K562 (cell line): ENCODE data around the gene ZNF354B. TPM values are rescaled to one million over a fixed set of nuclear protein-coding genes. Genes with fewer than 3 reads are reported as not detected.
A peak's percentile ranks its signal among the peaks of the same experiment; 100 is the strongest.
"Not testable (repeated sequence)": the region's sequence is repeated elsewhere in the genome, so short reads cannot be mapped to it uniquely, and the experiment has no call there.

Experiments used
- ATAC-seq: fragments of 200-7000 bp; cut with Tn5 transposase; 3 replicates; pipeline ENCODE4 v1.9.1; 2020; ENCODE audit warnings: moderate library complexity
- BruUV-seq: library from RNA; stranded (reverse); fragments of 400-500 nt; replicated peaks from 2 replicates; lab custom pipeline; 2021; lab: Mats Ljungman, UMichigan
- CTCF ChIA-PET: fragments of 300-600 bp; formaldehyde crosslinking; extraction: SDS; loops from one replicate; lab custom pipeline; 2021; ENCODE audit warnings: low intra/inter-chr PET ratio; lab: Yijun Ruan, JAX
- POLR2A ChIA-PET: fragments of 300-600, 350-650 bp; sonication (Branson Sonifier 250); formaldehyde crosslinking; extraction: SDS; loops from one replicate; lab custom pipeline; 2021; ENCODE audit warnings: antibody characterized with exemption, inconsistent platforms; lab: Yijun Ruan, JAX
- DNase-seq, 4 experiments: peaks; one replicate each; pipeline versions ENCODE4 v3.0.0 to v3.0.0-alpha.2; 2011 to 2018; ENCODE audit warnings: low spot score in 3 of 4, mixed read lengths in 3 of 4; ENCODE audit errors: extremely low read depth in 1 of 4
- FAIRE-seq: peaks from 2 replicates; lab custom pipeline; 2011; peaks lifted over from hg19 to GRCh38; lab: Jason Lieb, UNC
- H2AFZ ChIP-seq: 2 replicates; pipeline ENCODE4 v1.6.0; 2011; ENCODE audit warnings: low read depth, low read length, control low read depth, inconsistent platforms
- H3K27ac ChIP-seq: fragments of 200-600 bp; 3 replicates; pipeline ENCODE4 v1.8.0; 2011; ENCODE audit warnings: low read depth, mild to moderate bottlenecking, control low read depth, inconsistent platforms, low read length, moderate library complexity, mixed read lengths; ENCODE audit errors: extremely low read depth
- H3K27me3 ChIP-seq, 2 experiments: fragments of 300-600 bp in 1 of 2; 2 replicates in 1 of 2; 3 replicates in 1 of 2; pipeline versions ENCODE4 v1.6.0 to v1.8.0; 2011; ENCODE audit warnings: inconsistent platforms in 2 of 2, low read length in 2 of 2, mild to moderate bottlenecking in 1 of 2, mixed read lengths in 1 of 2, moderate library complexity in 1 of 2; ENCODE audit not compliant: control insufficient read depth in 2 of 2, insufficient read depth in 2 of 2
- H3K36me3 ChIP-seq: fragments of 300-600 bp; 3 replicates; pipeline ENCODE4 v1.8.0; 2011; ENCODE audit warnings: mild to moderate bottlenecking, low read length, inconsistent platforms; ENCODE audit not compliant: control insufficient read depth, insufficient read depth
- H3K4me1 ChIP-seq, 2 experiments: fragments of 200-600 bp in 1 of 2; replicated peaks in 1 of 2; 2 replicates in 1 of 2; 3 replicates in 1 of 2; pipeline versions ENCODE4 v1.5.1 to v1.8.0; 2011; ENCODE audit warnings: inconsistent platforms in 2 of 2, low read length in 2 of 2, mild to moderate bottlenecking in 1 of 2, mixed read lengths in 1 of 2, moderate library complexity in 1 of 2; ENCODE audit not compliant: control insufficient read depth in 2 of 2, insufficient read depth in 2 of 2
- H3K4me2 ChIP-seq: 2 replicates; pipeline ENCODE4 v1.6.1; 2011; ENCODE audit warnings: low read length, control low read depth, inconsistent platforms, mixed read lengths; ENCODE audit not compliant: insufficient read depth
- H3K4me3 ChIP-seq: fragments of 200-600 bp; sonication (generic), shearing (Covaris generic); 2 replicates; pipeline ENCODE4 v1.5.1; 2016; ENCODE audit warnings: control low read depth, inconsistent platforms
- H3K79me2 ChIP-seq: fragments of 200-600 bp; 3 replicates; pipeline ENCODE4 v1.8.0; 2011; ENCODE audit warnings: low read length, inconsistent platforms; ENCODE audit not compliant: control insufficient read depth, insufficient read depth
- H3K9ac ChIP-seq, 2 experiments: 2 replicates each; pipeline versions ENCODE4 v1.6.0 to v1.6.1; 2011; ENCODE audit warnings: low read depth in 2 of 2, low read length in 2 of 2, control low read depth in 1 of 2, inconsistent platforms in 1 of 2, mild to moderate bottlenecking in 1 of 2, mixed read lengths in 1 of 2; ENCODE audit not compliant: insufficient read depth in 1 of 2
- H3K9me1 ChIP-seq: one replicate; pipeline ENCODE4 v1.6.0; 2011; ENCODE audit warnings: inconsistent platforms, mild to moderate bottlenecking, low read length, moderate library complexity; ENCODE audit not compliant: control insufficient read depth, insufficient read depth
- H3K9me3 ChIP-seq: replicated peaks from 2 replicates; pipeline ENCODE4 v1.5.1; 2011; ENCODE audit warnings: low read depth, low read length, inconsistent platforms; ENCODE audit not compliant: control insufficient read depth, insufficient read depth
- H4K20me1 ChIP-seq: replicated peaks from 2 replicates; pipeline ENCODE4 v1.6.1; 2011; ENCODE audit warnings: low read length, inconsistent platforms, mixed read lengths; ENCODE audit not compliant: control insufficient read depth, insufficient read depth
- CHD1 ChIP-seq: fragments of 200-600 bp; sonication (generic); IDR thresholded peaks from one replicate; pipeline ENCODE4 v1.6.1; 2012; ENCODE audit warnings: mild to moderate bottlenecking, moderate library complexity, low read length, inconsistent platforms
- JUND ChIP-seq, 2 experiments: IDR thresholded peaks; 2 replicates in 1 of 2; 3 replicates in 1 of 2; pipeline ENCODE4 v1.6.1; 2011; ENCODE audit warnings: borderline replicate concordance in 2 of 2, low read depth in 2 of 2, low read length in 2 of 2, improper control_type of control experiment in 1 of 2, missing biosample characterization in 1 of 2, missing genetic modification characterization in 1 of 2, missing genetic modification reagents in 1 of 2
- RCOR1 ChIP-seq, 2 experiments: IDR thresholded peaks; 2 replicates each; pipeline ENCODE4 v1.6.1; 2012; ENCODE audit warnings: low read depth in 2 of 2, low read length in 2 of 2, borderline replicate concordance in 1 of 2, improper control_type of control experiment in 1 of 2
- SIX5 ChIP-seq, 2 experiments: IDR thresholded peaks; 2 replicates each; pipeline ENCODE4 v1.6.1; 2011; ENCODE audit warnings: low read length in 2 of 2, borderline replicate concordance in 1 of 2, low read depth in 1 of 2, mild to moderate bottlenecking in 1 of 2, moderate library complexity in 1 of 2; ENCODE audit not compliant: insufficient read depth in 1 of 2
- SMARCE1 ChIP-seq: fragments of 450-650 bp; IDR thresholded peaks from 2 replicates; pipeline ENCODE4 v1.7.1; 2016; ENCODE audit warnings: mild to moderate bottlenecking
- TCFL5 ChIP-seq: fragments of 250-450 bp; sonication (Bioruptor Pico); conservative IDR thresholded peaks from 2 replicates; pipeline ENCODE4 v1.6.1; 2021; ENCODE audit warnings: mild to moderate bottlenecking, moderate library complexity, matching md5 sums
- ZBTB43 ChIP-seq: sonication (generic); formaldehyde crosslinking; IDR thresholded peaks from 2 replicates; pipeline ENCODE4 v1.8.0; 2023; ENCODE audit warnings: mild to moderate bottlenecking, missing genetic modification reagents
- ZNF184 ChIP-seq: sonication (generic); formaldehyde crosslinking; IDR thresholded peaks from 2 replicates; pipeline ENCODE4 v1.5.0; 2020; ENCODE audit warnings: missing genetic modification reagents
- WGBS: fragments of 100-300 bp; shearing (Covaris generic); methylation state at CpG from one replicate; pipeline ENCODE4 v1.1.6; 2016; ENCODE audit warnings: low coverage, mixed read lengths; ENCODE audit not compliant: insufficient coverage; ENCODE audit errors: missing lambda C conversion rate; 5-methylcytosine and 5-hydroxymethylcytosine counted together
- in situ Hi-C: fragments of 300-500 bp; cut with MboI; formaldehyde crosslinking; loops from 4 replicates; pipeline ENCODE4 v1.15.0; 2018; ENCODE audit warnings: inconsistent platforms, mixed read lengths
- intact Hi-C: fragments of 100-400 bp; cut with micrococcal nuclease; formaldehyde crosslinking; loops from 2 replicates; pipeline ENCODE4 v1.14.2; 2022
- polyA plus RNA-seq, 8 experiments: library from polyadenylated mRNA; depleted of rRNA in 4 of 8; stranded (reverse) in 5 of 8; unstranded in 3 of 8; fragments of >200 nt; fragmentation: Nextera tagmentation in 2 of 8; fragmentation: Illumina TruSeq in 1 of 8; extraction: Ambion mirVana in 2 of 8; extraction: Trizol in 1 of 8; gene quantifications; 2 replicates each; pipeline versions ENCODE4 v1.2.1 to v1.2.3, GENCODE V29; 2011 to 2014; ENCODE audit warnings: inconsistent platforms in 1 of 8, missing spikeins in 1 of 8
- total RNA-seq, 7 experiments: library from RNA; depleted of rRNA in 6 of 7; stranded (reverse); fragments of >200 nt in 6 of 7; fragmentation: Illumina TruSeq in 2 of 7; extraction: Trizol in 2 of 7; gene quantifications; 2 replicates each; pipeline versions ENCODE4 v1.2.1 to v1.2.3, GENCODE V29; 2011 to 2021; ENCODE audit warnings: low replicate concordance in 1 of 7

ZNF354B gene
- total and polyA plus RNA-seq, 9 of the 15 experiments (the other 6 are each of a cell fraction or from before 2014, with no cell fraction given): 1.8 to 18.3 (median 11.2) TPM

DNA sequence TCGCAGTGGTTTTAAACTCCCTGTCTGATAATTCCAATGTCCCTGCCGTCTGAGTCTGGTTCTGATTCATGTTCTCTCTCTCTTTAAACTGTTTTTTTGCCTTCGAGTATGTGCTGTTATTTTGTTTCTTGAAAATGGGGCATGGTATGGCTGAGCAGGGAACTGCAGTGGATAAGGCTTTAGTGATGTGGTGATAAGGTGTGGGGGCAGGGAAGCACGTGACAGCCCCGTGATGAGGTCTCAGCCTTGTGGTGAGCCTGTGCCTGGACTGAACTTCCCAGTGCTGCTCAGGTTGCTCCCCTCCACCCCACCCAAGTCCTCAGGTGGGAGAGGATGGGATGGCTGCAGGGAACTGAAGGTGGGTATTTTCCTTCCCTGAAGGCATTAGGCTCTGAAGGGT lies 5.5 kb upstream of the ZNF354B start (continued):
- TF ChIP-seq SIX5 (IDR thresholded peaks at IDR 0.05; ENCODE audit: borderline replicate concordance in 1 of 2, insufficient read depth in 1 of 2, low read depth in 1 of 2, low read length in 2 of 2) (no peak), RCOR1 (IDR thresholded peaks at IDR 0.05; ENCODE audit: borderline replicate concordance in 1 of 2, low read depth in 2 of 2, low read length in 2 of 2) (no peak), SMARCE1 (peak; percentile 43; the same call in 1 of the 2 replicates), CHD1 (no peak), JUND (IDR thresholded peaks at IDR 0.05; ENCODE audit: borderline replicate concordance, low read depth, low read length) (peak; percentile 18; the same call in 1 of the 2 replicates), JUND (tag; IDR thresholded peaks at IDR 0.05; ENCODE audit: borderline replicate concordance, low read depth, low read length) (no peak; the same call in 2 of the 3 replicates), TCFL5 (CRISPR knock-in tag) (no peak), ZBTB43 (CRISPR knock-in tag) (no peak), ZNF184 (CRISPR knock-in tag) (no peak)

- Histone ChIP-seq H3K36me3 (peaks cover 37% of the 10 kb centered on the region), H3K79me2 (peaks cover 15% of the 10 kb centered on the region), H3K9ac (peak overlapping the region; percentile 74 to 92; a peak in 3 of 4 replicates), H3K4me1 (peaks cover 11 to 13% of the 10 kb centered on the region in 2 experiments; a peak in 3 of 5 replicates), H3K4me3 (peak overlapping the region; percentile 78), H3K4me2 (peak overlapping the region; percentile 80; the same call in 1 of the 2 replicates)
- DNase-seq, H3K9me1 ChIP-seq, BruUV-seq, intact Hi-C loops, H3K27ac ChIP-seq, H2AFZ ChIP-seq, H3K27me3 ChIP-seq, H3K9me3 ChIP-seq, FAIRE-seq, POLR2A ChIA-PET, CTCF ChIA-PET, in situ Hi-C loops, H4K20me1 ChIP-seq: not testable (repeated sequence)
- ATAC-seq: 0 out of 3 replicates have a peak, but pooled peaks have one; percentile 6
- WGBS: no CpG with 5 or more reads among the region's 31 CpGs
These were observed 862 bp downstream of the ZNF354B start for GRCh38 chr5:178860615-178861014.
